Measurements from ENCODE around the gene VCL.
"Not testable (repeated sequence)": the region's sequence is repeated elsewhere in the genome, so short reads cannot be mapped to it uniquely, and the experiment has no call there.

Gene VCL

GRCh38 chr10:73971636-73972354 lies 26.1 kb upstream of the VCL start:
- no peak for DNase-seq

DNA sequence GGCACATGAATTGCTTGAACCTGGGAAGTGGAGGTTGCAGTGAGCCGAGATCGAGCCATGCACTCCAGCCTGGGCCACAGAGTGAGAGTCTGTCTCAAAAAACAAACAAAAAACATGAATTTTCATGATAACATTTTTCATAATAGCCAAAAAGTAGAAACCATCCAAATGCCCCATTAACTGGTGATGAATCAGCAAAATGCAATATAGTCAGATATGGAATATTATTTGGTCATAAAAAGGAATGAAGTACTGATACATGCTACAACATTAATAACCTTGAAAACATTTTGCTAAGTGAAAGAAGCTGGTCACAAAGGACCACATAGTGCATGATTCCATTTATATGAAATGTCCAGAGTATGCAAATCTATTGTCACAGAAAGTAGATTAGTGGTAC lies 24.5 kb upstream of the VCL start:
- no peak for DNase-seq

GRCh38 chr10:73974309-73974946 lies 23.5 kb upstream of the VCL start:
- no peak for DNase-seq

GRCh38 chr10:73975388-73975787 lies 22.5 kb upstream of the VCL start:
- no peak for DNase-seq

DNA sequence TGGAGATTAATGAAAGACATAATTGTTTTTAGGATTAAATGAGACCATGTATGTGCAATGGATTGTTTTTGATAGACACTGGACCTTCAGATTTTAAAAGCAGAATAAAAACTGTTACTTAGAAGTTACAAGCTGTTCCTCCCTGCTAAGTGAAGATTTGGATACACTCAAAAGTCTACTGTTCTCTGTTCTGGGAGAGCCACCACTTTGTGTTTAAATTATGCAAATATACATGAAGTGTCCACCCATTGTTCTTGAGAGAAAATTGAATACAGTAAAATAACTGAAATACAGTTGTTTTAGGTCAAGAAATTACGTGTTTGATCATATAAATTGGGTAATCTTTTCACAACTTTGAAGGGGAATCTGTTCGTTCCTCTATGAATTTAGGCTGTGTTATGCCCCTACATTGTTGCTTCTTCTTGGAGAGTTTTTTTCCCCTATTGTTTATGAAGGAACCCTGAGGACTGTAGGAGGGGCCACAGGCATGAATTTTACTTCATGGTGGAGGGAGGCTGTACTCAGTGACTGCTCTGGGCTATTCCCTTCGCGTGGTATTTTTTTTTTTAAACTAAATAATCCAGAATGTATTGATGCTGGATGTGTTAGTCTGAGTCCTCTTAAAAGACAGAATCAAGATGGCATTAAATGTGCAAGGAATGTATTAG lies 18.6 kb upstream of the VCL start:
- no peak for DNase-seq

DNA sequence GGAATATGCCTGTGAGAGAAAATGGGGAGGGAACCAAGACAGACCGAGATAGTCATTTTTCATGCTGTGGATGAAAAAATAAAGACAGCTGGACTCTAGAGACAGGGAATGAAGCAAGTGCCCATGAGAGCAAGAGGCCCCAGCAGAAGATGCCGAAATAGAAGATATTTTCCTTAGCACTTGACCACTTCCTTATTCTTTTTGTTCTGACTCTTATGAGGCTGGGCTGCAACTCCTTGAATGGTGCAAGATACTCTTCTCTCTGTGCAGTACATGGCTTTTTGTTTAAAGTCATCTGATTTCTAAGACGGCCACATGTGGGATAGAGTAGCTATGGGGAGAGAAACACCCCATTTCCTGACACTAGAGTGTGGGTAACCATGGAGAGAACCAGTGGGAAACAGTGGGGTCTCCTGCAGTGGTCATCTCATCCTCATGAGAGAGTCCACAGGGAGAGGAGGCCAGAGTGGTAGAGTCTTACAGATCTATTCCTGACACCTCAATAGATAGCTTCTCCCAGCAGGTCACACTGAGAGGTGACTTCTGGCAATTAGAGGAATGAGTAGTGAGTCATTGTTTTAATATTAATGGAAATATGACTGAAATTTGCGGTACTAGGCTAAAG lies 18.0 kb upstream of the VCL start:
- DNase-seq: no peak

GRCh38 chr10:73981812-73982211 lies 16.1 kb upstream of the VCL start:
- DNase-seq: no peak

DNA sequence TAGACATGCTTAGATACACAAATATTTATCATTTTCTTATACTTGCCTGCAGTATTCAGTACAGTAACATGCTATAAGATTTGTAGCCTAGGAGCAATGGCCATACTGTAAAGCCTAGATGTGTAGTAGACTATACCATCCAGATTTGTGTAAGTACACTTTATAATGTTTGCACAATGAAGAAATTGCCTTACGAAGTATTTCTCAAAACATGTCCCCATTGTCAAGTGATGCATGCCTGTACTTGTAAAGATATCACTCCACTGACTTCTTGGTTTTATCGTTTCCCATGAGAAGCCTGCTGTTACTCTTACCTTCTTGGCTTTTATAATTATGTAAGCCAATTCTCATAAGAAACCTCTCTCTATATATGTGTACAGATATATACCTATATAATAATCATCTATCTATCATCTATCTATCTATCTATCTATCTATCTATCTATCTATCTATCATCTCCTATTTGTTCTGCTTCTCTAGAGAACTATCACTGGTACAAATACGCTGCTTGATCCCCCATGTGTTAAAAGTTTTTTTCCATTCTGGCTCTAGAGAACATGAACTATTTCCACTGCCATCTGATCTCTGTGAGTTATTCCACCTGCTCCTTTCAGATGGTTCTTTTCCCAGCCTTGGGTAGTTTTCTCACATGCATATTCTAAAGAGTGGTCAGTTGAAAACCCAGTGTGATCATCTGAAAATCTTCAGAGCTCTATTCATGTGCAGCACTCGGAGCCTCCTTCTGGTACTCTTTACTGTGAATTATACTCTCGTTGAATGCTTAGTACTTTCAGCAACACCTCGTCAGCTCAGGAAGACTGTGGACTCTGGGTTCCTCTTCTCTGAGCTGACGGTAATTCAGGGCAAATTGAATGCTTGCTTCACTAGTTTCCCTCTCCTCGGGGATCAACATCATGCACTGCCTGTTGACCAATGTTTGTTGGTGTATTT lies 14.5 kb upstream of the VCL start:
- no peak for DNase-seq

DNA sequence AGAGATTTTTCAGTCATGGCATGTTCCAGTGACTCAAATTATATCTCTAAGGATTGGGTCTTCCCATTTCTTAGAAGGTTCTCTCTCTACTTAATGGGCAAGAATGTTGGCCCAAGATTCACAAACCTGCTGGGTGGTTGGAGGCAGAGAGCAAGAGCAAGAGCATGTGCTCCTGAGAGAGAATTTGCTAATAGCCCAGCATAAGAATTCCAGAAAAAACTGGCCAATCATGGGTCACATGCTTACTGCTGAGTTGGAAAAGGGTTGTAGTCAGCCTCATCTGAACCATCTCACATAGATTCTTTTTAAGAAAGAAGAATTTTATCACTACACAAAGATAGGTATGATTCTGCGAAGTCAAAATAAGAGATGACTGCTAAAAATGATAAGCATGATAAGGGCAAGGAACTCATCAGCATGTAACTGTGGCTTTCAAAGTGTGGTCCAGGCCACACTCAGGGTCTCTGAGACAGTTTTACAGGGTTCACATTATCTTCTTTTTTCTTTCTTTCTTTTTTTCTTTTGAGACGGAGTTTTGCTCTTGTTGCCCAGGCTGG lies 8.2 kb upstream of the VCL start:
- no peak for DNase-seq

- DNase-seq: no peak
Observed at GRCh38 chr10:73991203-73991883, 6.6 kb upstream of the VCL start.

GRCh38 chr10:73991884-73992245 lies 6.1 kb upstream of the VCL start:
- DNase-seq: no peak

DNA sequence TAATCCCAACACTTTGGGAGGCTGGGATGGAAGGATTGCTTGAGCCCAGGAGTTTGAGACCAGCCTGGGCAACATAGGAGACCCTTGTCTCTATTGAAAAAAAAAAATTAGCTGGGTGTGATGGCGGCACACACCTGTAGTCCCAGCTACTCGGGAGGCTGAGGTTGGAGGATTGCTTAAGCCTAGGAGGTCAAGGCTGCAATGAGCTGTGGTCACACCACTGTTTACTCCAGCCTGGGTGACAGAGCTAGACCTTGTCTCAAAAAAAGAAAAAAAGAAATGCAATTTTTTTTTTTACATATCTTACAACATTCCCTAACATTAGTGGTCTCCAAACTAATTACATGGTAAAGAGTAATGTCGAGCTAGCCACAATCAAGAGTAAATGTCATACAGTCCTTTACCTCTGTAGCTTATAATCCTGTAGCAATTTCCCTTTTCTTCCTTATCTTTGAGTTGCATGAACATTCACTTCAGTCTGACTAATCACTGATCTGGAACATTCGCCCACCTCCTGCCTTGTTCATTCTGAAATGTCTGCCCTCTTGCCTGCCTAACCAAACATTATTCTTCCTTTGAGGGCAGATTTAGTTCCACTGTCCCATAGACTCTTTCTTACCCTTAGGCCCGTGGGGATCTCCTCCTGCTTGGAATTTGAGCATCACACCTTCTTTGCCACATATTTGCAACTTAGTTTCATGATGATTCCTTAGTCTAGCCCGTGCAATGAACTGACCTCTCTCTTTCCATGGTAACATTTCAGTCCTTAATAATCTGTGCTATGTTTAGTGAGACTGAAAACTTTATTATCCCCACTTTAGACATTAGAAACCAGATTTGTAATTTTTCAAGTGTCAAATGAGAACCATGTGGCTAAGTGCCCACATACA lies 4.8 kb upstream of the VCL start:
- DNase-seq: no peak

DNA sequence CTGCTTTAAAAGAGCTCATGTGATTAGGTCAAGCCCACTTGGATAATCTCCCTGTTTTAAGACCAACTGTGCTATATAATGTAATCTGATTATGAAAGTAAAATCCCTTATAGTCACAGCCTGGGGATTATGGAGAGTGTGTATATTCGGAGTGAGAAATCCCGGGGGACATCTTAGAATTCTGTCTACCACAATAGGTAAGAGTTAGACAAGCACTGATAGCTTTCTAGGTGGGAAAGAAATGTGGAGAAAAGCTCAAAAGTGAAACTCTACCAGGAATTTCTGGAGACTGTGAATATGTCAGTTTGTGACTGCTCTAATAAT lies 2.9 kb upstream of the VCL start:
- DNase-seq: no peak

GRCh38 chr10:73997461-73997786 lies 492 bp upstream of the VCL start:
- no peak for DNase-seq

GRCh38 chr10:73998623-73998928 lies 660 bp downstream of the VCL start:
- peak in 7 of 58 donors; percentile 8 to 45 (median 22) for DNase-seq

DNA sequence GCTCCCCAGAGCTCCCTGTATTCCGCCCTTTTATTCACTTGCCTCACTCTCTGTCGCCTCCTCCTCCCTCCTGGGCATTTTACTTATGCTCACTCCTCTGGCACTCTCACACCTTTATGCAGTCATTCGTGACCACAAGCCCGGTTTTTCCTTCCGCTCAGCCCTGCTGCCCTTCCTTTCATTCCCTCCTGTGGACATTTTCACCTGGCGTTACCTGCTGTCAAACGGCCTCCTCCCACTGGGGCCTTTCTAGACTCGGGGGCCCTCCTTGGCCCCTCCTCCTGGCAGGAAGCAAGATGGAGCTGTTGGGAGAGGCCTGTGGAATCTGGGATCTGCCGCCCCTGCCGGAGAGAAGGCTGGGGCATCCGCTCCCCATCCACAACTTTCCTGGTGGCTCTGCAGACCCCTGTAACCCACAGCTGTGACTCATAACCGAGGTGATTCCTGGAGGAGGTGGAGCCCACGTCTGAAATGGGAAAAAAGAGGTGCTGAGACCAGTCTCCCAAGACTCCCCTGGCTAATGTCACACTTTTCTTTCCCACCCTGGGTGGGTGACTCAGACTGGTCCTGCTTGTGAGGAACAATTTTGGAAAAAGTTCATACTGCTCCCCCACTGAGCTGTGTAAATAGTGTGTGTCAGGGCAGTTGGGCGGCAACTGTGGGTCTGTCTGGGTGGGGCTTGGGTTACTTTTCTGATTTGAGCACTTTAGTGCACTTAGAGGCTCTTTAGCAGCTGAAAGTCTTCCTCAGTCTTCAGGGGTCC lies 1.2 kb downstream of the VCL start:
- DNase-seq: peak in 50 of 58 donors; percentile 5 to 77 (median 26)

- DNase-seq: no peak
Observed at GRCh38 chr10:73999703-74000102, 1.8 kb downstream of the VCL start.

- DNase-seq: not testable (repeated sequence)
Observed at GRCh38 chr10:74000244-74000643, 2.3 kb downstream of the VCL start.

All from anterior cingulate cortex (tissue), 58 donors.